GM12865 (cell line): ENCODE results near the gene NYNRIN.

Experiments
- DNase-seq: peaks from one replicate; pipeline ENCODE4 v3.0.0; 2010; ENCODE audit warnings: low read depth
- H3K4me3 ChIP-seq: 2 replicates; pipeline ENCODE4 v1.5.1; 2011; ENCODE audit warnings: mild to moderate bottlenecking, low read depth, low read length, control low read depth
- TF ChIP-seq, protein P1 (sequence below): IDR thresholded peaks from 2 replicates; pipeline ENCODE4 v1.5.1; 2011; ENCODE audit warnings: low read length, control low read depth, low read depth, inconsistent platforms; ENCODE audit not compliant: insufficient read depth; ENCODE audit errors: missing control alignments

The NYNRIN gene

DNA sequence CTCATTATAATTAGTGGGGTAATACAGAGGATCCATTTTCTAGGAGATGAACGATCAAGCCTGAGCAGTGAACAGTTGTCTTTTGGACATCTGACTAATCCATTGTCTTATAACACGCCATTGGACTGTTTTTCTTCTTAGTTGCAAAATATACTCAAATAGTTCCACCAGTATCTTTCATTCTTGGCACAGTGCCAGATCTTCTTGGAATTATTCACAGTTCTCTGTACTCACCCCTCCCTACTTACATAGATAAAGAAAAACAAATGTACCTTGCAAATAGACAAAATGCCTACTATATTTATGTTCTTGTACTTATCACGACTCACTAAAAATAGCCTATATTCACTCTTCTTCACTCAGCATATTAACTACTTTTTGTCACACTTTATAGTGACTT lies 26.9 kb downstream of the NYNRIN start:
- H3K4me3 ChIP-seq: no peak overlapping the region
- TF ChIP-seq, protein P1, sequence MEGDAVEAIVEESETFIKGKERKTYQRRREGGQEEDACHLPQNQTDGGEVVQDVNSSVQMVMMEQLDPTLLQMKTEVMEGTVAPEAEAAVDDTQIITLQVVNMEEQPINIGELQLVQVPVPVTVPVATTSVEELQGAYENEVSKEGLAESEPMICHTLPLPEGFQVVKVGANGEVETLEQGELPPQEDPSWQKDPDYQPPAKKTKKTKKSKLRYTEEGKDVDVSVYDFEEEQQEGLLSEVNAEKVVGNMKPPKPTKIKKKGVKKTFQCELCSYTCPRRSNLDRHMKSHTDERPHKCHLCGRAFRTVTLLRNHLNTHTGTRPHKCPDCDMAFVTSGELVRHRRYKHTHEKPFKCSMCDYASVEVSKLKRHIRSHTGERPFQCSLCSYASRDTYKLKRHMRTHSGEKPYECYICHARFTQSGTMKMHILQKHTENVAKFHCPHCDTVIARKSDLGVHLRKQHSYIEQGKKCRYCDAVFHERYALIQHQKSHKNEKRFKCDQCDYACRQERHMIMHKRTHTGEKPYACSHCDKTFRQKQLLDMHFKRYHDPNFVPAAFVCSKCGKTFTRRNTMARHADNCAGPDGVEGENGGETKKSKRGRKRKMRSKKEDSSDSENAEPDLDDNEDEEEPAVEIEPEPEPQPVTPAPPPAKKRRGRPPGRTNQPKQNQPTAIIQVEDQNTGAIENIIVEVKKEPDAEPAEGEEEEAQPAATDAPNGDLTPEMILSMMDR: no peak
- no peak for DNase-seq

DNA sequence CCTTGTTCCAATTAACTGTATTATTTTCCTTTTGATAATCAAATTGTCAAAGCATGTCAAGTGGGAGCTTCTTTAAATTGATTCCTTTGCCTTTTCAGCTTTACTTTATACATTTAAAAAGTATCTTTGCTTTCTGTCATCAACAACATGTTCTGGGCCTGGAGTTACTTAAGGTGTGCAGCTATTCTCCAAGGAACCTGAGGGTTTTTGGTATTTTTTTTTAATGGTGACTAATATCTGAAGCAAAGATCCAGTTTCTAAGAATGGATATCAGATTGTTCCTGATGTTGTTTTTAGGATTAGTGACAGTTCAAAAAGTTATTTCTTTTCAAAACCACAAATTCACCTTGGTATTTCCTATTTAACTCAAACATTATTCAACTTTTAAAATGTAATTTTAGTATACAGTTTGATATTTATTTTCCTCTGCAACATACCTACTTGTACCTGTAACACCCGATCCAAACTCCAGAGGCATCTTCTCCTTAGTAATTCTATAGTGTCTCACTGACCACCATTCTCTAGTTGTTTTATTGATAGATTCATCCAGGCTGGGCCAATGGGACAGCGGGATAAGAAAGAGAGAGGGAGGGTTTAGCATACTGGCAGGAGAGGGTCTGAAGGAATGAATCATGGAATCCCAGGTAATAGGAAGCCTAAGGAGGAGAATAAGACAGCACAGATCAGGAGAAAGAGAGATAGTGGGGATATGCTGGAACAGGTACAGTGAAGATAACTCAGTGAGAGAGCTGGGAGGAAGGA lies 27.5 kb downstream of the NYNRIN start:
- TF ChIP-seq, protein P1: no peak
- no peak for DNase-seq
- H3K4me3 ChIP-seq: no peak overlapping the region

DNA sequence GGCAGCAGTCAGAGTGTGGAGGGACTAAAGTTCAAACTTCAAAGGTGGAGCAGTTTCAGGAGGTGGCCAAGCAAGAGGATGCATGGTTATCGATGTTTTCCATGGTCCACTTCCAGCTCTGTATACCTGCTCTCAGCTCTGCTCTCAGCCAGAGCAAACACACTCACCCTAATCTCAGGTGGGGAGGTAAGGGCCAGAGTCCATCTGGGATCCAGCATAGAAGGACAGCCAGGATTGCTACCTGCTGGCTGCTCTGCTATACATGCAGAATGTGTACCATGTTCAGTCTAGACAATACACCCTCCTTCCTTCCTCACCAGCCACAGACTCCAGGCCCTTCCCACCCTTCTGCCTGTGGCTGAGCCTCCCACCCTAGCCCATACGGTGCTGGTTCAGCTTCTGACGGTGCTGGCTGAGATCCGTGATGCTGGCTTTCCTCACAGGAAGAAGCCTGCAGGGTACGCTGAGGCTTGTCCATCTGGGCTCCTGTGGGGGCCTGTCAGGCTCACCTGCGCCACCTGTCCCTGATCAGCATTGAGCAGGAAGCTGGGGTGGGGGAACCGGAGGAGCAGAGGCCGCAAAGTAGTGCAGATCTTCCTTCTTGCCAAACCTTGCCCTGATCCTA lies 28.2 kb downstream of the NYNRIN start:
- TF ChIP-seq, protein P1: no peak
- DNase-seq: no peak
- H3K4me3 ChIP-seq: no peak overlapping the region

DNA sequence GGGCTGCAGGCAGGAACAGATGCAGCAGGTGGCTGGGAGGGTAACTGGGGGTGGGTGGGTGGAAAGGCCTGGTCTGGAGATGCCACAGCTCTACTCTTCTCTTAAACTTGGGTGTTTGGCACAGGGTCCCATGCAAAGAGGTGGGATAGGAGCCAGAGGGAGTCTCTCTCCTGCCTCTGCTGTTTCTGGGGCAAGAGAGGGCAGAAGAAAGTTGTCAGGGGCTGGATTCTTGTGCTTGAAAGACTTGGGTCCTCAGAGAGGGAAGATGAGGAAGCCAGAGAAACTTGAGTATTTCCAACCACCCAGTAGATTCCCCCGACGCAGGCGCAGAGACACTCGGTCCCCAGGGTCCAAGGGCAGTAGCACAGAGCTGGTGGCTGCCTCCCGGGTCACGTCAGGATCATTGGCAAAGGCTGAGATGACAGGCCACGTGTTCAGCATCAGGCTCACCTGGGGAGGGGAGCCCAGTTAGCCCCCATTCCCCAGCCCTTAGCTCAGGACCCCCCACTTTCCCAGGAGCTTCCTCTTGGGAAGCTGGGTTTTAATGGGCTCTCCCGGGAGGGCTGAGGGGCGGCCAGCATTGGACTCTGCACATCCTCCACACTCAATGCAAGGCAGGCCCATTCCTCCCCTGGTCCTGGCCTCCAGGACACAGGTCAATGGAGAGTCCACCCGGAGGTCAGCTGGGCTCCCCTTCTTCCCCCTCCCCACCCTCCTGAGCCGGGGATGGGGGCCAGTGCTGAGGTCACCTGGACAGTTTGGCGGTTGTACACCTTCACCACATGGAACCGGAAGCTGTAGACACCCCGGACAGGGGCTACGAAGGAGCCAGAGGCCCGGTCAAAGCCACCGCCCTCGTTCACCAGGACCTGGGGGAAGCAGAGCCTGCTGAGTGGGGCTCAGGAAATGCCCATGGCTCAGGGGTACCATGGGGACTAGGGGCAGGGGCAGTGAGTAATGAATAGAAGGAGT lies 29.0 kb downstream of the NYNRIN start:
- TF ChIP-seq, protein P1: no peak
- H3K4me3 ChIP-seq: no peak overlapping the region

DNA sequence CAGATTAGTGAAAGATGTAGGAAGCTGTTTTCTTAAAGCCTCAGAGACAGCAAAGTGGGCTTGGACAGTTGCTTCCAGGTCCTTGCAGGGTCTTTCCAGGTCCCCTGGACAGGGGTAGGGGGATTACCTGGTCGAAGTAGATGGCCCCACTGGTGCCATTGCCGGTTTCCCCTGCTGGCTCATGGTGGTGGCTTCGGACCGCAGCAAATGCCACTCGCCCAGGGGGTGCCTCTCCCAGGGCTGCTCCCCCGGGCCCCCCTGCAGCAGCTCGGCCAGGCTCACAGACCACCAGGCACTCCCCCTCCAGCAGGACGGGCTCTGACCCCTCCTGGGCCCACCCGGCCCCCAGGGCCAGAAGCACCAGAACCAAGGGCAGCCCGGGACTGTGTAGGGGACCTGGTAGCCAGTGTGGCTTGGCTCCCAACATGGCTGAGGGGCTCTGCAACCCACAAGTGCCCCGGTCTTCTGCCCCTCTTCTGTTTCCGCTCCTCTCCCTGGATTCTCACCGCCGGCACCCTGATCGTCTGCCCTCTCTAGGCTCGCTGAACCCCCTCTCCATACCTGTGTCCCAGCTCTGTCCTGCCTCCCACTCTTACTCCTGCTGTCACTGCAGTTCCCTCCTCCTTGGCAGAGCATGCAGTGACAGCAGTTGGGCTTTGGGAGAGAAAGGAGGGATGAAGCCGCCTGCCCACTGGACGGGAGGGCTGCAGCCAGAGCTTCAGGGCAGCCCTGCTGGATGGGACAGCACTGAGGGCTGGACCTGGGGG lies 30.0 kb downstream of the NYNRIN start:
- no peak for DNase-seq
- TF ChIP-seq, protein P1: no peak
- peak overlapping the region; percentile 66 for H3K4me3 ChIP-seq

More for the DNA sequence above, 29.0 kb downstream of the NYNRIN start:
- DNase-seq: no peak

DNA sequence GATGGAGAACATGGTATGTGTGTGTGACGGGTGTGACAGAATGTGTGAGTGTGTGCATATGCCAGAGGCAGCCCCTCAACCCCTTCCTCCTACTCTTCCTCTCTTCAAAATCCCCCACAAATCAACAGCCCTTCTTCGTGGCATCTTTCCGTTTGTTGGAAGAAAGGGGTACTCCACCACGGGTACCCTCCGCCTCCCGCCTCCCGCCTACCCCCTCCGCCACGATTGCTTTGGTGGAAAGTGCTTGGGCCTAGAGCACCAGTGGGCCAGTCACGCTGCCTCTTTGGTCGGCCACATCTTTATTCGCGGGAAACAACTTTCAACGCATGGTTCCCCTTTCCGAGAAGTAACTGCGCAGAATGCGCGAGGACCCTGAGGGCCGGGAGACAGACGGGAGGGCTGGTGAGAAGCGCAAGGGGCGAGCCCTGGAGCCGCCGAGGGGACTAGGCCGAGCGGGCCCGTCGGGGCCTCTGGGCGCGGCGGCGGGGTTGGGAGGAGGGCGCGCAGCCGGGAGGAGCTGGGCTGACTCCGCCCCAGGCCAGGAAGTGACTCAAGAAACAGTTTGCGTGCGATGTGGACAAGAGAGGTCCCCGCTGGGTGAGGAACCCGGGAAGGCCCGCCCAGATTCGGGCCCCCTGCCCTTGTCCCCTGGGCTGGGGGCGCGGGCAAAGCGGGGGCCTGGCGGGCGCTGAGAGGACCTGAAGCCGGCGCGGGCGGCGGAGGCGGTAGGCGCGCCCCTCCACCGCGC lies 30.8 kb downstream of the NYNRIN start, which contains the start of the genes CBLN3 and KHNYN:
CBLN3 (minus strand) TSS at position 274 of the 748 bp plus-strand sequence. CDS start 614 bp downstream, outside the sequence.
KHNYN (plus strand) TSS at position 560 of the 748 bp plus-strand sequence. CDS start 777 bp downstream, outside the sequence.
- H3K4me3 ChIP-seq: peak within 1 kb of the TSS; percentile 66
- peak; percentile 93 for DNase-seq
- TF ChIP-seq, protein P1: no peak
